Activated CD8-positive, alpha-beta T cell treated with anti-CD3 and anti-CD28 coated beads for 36 hours (primary cell): Measurements from ENCODE around the gene CELF4. TPM values are rescaled to one million over a fixed set of nuclear protein-coding genes. Genes with fewer than 3 reads are reported as not detected.
A peak's percentile ranks its signal among the peaks of the same experiment; 100 is the strongest.

Experiments used
- ATAC-seq: fragments of 200-7000 bp; cut with Tn5 transposase; one replicate; pipeline ENCODE4 v1.10.0; 2021; ENCODE audit warnings: mild to moderate bottlenecking, moderate library complexity
- CTCF ChIA-PET: fragments of 350-600 bp; sonication (Branson Sonifier 250); formaldehyde crosslinking; loops from one replicate; lab custom pipeline; 2021; ENCODE audit warnings: antibody characterized with exemption; lab: Charles Lee
- POLR2A ChIA-PET: fragments of 350-600 bp; sonication (Branson Sonifier 250); formaldehyde crosslinking; loops from one replicate; lab custom pipeline; 2021; ENCODE audit warnings: antibody characterized with exemption; lab: Charles Lee
- DNase-seq: peaks from one replicate; pipeline ENCODE4 v3.0.0-alpha.2; 2020
- H3K27ac Mint-ChIP-seq: one replicate; pipeline ENCODE4 v1.8.0; 2021; ENCODE audit warnings: mild to moderate bottlenecking, mixed read lengths
- H3K27me3 Mint-ChIP-seq: one replicate; pipeline ENCODE4 v1.8.0; 2021; ENCODE audit warnings: mixed read lengths
- H3K36me3 Mint-ChIP-seq: one replicate; pipeline ENCODE4 v1.8.0; 2021; ENCODE audit warnings: low read depth, mixed read lengths
- H3K4me1 Mint-ChIP-seq: one replicate; pipeline ENCODE4 v1.8.0; 2021; ENCODE audit warnings: low read depth, mixed read lengths
- H3K4me3 Mint-ChIP-seq: one replicate; pipeline ENCODE4 v1.8.0; 2021; ENCODE audit warnings: mild to moderate bottlenecking, moderate library complexity, mixed read lengths
- H3K9me3 Mint-ChIP-seq: one replicate; pipeline ENCODE4 v1.8.0; 2021; ENCODE audit warnings: mixed read lengths
- CTCF ChIP-seq: fragments of 200-600 bp; IDR thresholded peaks from one replicate; pipeline ENCODE4 v1.8.0; 2022; ENCODE audit warnings: antibody characterized with exemption, mild to moderate bottlenecking
- intact Hi-C: fragments of 100-400 bp; cut with micrococcal nuclease; formaldehyde crosslinking; loops from one replicate; pipeline ENCODE4 v1.10.0; 2022
- total RNA-seq, 2 experiments: library from RNA; stranded (reverse); gene quantifications; one replicate each; pipeline ENCODE4 v1.2.3, GENCODE V29; 2021

The CELF4 gene
- total RNA-seq, 2 experiments from 2014 or later, result not detected

- no peak for TF ChIP-seq CTCF
- Mint-ChIP-seq H3K9me3 (no peaks in the 10 kb centered on the region), H3K36me3 (no peaks in the 10 kb centered on the region), H3K4me3 (no peak overlapping the region), H3K27me3 (peaks cover 2% of the 10 kb centered on the region), H3K27ac (no peak overlapping the region), H3K4me1 (no peaks in the 10 kb centered on the region)
- ATAC-seq, result no peak
- no peak for DNase-seq
- ChIA-PET POLR2A (no interaction called here), CTCF (no interaction called here)
- intact Hi-C loops, result no loop called here
Measured at GRCh38 chr18:37297106-37297505, 268.5 kb downstream of the CELF4 start.

GRCh38 chr18:37294951-37295350 lies 270.6 kb downstream of the CELF4 start:
- peak; percentile 26 for TF ChIP-seq CTCF
- no peaks in the 10 kb centered on the region for H3K4me1 Mint-ChIP-seq
- DNase-seq, result peak; percentile 26
- intact Hi-C loops, result no loop called here
- no peak overlapping the region for H3K4me3 Mint-ChIP-seq
- no peak for ATAC-seq
- H3K27me3 Mint-ChIP-seq, result peaks cover 2% of the 10 kb centered on the region
- H3K36me3 Mint-ChIP-seq, result no peaks in the 10 kb centered on the region
- no peak overlapping the region for H3K27ac Mint-ChIP-seq
- POLR2A ChIA-PET, result no interaction called here
- H3K9me3 Mint-ChIP-seq, result no peaks in the 10 kb centered on the region
- CTCF ChIA-PET, result no interaction called here

- no peak for TF ChIP-seq CTCF
- DNase-seq (no peak), ATAC-seq (no peak)
- no peaks in the 10 kb centered on the region for H3K9me3 Mint-ChIP-seq
- ChIA-PET POLR2A (no interaction called here), CTCF (no interaction called here)
- H3K36me3 Mint-ChIP-seq, result no peaks in the 10 kb centered on the region
- intact Hi-C loops, result no loop called here
- H3K27ac Mint-ChIP-seq, result no peak overlapping the region
- H3K4me3 Mint-ChIP-seq, result no peak overlapping the region
- H3K4me1 Mint-ChIP-seq, result no peaks in the 10 kb centered on the region
- peaks cover 2% of the 10 kb centered on the region for H3K27me3 Mint-ChIP-seq
Measured at GRCh38 chr18:37293359-37293758, 272.2 kb downstream of the CELF4 start.

- H3K9me3 Mint-ChIP-seq, result no peaks in the 10 kb centered on the region
- intact Hi-C loops, result no loop called here
- no peak overlapping the region for H3K27ac Mint-ChIP-seq
- H3K27me3 Mint-ChIP-seq, result peaks cover 2% of the 10 kb centered on the region
- DNase-seq (no peak), ATAC-seq (no peak)
- no peaks in the 10 kb centered on the region for H3K36me3 Mint-ChIP-seq
- no peak overlapping the region for H3K4me3 Mint-ChIP-seq
- no peaks in the 10 kb centered on the region for H3K4me1 Mint-ChIP-seq
- ChIA-PET POLR2A (no interaction called here), CTCF (no interaction called here)
- no peak for TF ChIP-seq CTCF
Measured at GRCh38 chr18:37289423-37289822, 276.2 kb downstream of the CELF4 start.

GRCh38 chr18:37287601-37288000 lies 278.0 kb downstream of the CELF4 start:
- Mint-ChIP-seq H3K4me1 (no peaks in the 10 kb centered on the region), H3K4me3 (no peak overlapping the region), H3K9me3 (no peaks in the 10 kb centered on the region), H3K27me3 (no peaks in the 10 kb centered on the region), H3K27ac (no peak overlapping the region), H3K36me3 (no peaks in the 10 kb centered on the region)
- POLR2A ChIA-PET, result no interaction called here
- intact Hi-C loops, result no loop called here
- ATAC-seq (no peak), DNase-seq (no peak)
- no peak for TF ChIP-seq CTCF
- CTCF ChIA-PET, result no interaction called here
